GM10266 (cell line): Measurements from ENCODE around the gene RNF214.

ENCODE experiments used
- DNase-seq: peaks from one replicate; pipeline ENCODE4 v3.0.0; 2012; ENCODE audit errors: extremely low spot score
- TF ChIP-seq, protein P1 (sequence below): IDR thresholded peaks from 2 replicates; pipeline ENCODE4 v1.5.1; 2012; ENCODE audit warnings: mild to moderate bottlenecking, low read depth; ENCODE audit not compliant: control insufficient read depth, insufficient read depth; ENCODE audit errors: missing control alignments

Gene RNF214

DNA sequence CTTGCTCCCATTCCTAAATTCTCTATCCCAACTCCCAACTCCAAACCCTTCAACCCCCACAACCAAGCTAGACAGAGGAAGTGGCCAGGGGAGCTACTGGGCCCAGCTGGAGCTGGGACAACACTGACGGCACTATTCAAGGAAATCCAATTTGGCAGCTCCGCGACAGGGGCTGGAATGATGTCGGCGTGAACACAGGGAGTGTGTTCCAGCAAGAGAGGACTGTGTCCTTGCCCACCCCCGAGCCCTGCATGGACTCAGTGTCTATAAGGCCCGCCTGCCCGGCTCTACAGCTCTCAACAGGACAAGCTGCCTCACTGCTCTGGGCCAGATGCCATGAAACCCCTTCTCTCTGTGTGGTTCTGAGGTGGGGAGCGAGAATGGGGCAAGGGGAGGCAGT, 11.9 kb upstream of the RNF214 start:
- TF ChIP-seq, protein P1, sequence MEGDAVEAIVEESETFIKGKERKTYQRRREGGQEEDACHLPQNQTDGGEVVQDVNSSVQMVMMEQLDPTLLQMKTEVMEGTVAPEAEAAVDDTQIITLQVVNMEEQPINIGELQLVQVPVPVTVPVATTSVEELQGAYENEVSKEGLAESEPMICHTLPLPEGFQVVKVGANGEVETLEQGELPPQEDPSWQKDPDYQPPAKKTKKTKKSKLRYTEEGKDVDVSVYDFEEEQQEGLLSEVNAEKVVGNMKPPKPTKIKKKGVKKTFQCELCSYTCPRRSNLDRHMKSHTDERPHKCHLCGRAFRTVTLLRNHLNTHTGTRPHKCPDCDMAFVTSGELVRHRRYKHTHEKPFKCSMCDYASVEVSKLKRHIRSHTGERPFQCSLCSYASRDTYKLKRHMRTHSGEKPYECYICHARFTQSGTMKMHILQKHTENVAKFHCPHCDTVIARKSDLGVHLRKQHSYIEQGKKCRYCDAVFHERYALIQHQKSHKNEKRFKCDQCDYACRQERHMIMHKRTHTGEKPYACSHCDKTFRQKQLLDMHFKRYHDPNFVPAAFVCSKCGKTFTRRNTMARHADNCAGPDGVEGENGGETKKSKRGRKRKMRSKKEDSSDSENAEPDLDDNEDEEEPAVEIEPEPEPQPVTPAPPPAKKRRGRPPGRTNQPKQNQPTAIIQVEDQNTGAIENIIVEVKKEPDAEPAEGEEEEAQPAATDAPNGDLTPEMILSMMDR: no peak
- no peak for DNase-seq

DNA sequence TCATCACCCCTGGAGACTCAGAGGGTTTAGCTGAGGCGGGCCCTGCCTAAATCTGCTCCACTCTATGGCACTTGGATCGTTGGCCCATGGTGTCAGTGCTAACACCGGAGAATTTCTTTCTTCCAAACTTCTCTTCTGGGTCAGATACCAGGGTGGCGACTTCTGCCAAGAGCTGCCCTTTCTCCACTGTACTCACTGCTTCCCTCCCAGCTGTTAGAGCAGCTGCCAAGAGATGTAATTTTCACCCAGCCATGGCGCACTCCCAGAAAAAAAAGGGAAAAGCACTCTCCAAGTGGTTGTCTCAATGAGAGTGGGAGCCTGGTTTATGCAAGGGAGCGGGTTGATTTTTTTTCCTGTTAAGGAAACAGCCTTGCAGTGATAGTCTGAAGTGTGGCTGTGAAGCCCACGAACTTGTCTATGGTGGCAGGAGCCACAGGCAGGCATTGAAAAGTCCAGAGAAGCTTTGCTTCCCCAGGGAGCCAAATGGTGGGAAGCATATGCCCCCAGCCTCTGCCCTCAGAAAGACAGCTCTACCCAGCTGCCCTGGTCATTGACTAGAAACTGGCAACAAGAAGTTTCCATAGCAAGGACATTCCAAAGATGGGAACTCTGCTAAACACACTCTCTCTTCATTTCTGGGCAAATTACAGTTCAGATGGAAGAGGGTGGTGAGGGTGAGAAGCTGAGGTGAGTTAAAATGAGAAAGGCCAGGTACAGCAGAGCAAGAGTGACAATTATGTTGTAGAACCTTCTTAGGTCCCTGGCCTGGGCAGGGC, 11.3 kb upstream of the RNF214 start:
- no peak for DNase-seq
- TF ChIP-seq, protein P1: no peak

DNA sequence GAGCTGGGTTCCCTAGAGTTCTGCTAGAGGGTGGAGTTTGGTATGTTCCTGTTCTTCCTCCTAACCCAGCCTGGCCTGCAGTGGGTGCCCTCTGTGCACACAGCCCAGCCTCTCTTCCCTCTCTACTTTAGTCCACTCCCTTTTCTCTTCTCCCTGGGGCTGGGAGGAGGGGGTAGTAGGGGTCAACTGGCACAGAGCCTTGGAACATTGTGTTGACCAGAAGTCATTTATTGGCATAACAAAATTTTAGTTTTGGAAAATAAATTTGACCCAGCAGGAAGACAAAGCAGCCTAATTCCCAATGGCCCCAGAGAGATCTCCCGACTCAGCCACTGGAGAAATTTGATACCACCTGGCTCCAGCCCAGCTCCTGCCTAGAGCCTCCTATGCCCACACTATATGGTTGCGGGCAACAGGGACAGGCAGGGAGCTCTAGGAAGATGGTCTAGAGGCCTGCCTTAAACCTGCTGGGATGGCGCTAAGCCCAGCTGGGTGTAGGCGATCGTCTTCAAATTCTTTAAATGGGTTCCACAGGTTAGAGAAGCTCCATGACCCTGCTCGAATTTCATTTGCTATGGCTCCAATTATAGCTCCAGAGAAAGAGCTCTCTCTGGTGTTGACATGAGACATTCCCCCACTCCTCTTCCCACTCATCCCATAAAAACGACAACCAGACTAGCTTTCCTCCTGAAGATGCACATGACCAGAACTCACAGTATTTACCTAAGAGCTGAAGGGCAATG, 10.5 kb upstream of the RNF214 start:
- DNase-seq: no peak

DNA sequence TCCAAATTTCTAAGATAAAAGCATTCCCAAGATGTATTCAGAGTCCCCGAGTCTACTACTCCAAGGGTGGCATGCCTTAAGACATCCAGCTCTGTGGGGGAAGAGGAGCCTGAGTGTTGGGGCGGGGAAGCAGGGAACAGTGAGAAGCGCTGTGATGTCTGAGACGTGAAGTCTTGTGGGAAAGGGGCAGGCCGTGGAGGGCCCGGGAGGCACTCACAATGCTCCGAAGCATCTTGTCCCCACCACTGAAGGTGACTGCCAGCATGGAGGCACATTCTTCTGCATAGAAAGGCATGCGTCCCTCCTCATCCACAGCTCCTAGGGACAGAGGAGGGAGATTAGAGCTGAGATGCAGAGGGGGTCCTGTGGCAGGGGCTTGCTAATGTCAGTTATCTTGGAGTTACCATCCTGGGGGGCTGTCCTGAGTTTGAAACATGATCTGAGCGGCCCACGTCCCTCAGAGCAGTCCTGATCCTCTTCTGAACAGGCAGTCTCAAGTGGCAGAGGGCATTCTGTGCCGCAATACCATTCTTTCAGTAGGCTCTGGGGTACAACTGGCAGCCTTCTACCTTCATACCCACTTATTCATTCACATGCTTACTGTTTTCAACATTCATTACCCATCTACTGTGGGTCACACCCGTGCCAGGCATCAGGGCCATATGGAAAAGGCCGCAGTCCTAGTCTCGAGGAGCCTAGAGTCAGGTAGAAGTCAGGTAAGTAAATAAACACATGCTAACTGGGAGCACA, 9.3 kb upstream of the RNF214 start:
- no peak for DNase-seq
- TF ChIP-seq, protein P1: no peak

More for the DNA sequence above, 10.5 kb upstream of the RNF214 start:
- TF ChIP-seq, protein P1: no peak

DNA sequence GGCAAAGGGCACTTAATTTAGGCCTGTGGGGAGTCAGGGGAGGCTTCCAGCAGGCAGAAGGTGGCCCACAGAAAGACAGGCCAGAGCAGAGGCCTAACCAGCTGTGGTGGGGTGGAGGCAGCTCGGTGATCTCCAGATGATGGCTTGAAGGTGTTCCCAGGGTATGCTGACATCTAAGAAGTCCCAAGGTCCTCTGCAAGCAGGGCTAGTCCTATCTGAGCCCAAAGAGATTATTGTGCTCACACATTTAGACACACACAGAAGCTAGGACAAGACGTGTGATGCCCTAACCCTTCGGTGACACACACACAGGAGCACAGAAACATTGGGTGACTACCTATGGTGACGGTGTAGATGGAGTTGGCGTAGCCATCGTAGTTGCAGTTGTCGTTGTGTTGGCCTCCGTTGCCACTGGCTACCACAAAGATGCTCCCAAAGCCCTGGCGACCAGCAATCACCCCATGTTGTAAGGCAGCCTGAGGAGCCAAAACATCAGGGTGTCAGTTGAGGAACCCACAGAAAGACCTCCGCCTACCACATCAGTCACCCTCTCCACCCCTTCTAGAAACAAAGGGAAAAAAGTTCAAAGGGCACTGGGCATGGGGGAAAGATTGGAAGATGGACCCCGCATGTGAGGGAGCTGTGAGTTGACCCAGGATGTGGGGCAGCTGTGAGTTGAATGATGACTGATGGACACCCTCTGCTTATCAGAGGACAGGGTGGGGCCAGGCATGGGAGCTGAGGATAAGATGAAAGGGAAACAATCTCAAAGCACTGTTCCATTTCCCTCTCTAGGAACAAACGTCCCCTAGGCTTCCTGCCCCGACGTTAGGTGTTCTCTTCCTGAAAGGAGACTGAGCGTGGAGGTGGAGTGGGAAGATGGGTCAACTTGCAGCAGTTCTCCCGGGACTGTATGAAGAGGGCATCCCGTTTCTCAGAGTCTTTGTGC, 8.5 kb upstream of the RNF214 start:
- TF ChIP-seq, protein P1: no peak
- DNase-seq: no peak

DNA sequence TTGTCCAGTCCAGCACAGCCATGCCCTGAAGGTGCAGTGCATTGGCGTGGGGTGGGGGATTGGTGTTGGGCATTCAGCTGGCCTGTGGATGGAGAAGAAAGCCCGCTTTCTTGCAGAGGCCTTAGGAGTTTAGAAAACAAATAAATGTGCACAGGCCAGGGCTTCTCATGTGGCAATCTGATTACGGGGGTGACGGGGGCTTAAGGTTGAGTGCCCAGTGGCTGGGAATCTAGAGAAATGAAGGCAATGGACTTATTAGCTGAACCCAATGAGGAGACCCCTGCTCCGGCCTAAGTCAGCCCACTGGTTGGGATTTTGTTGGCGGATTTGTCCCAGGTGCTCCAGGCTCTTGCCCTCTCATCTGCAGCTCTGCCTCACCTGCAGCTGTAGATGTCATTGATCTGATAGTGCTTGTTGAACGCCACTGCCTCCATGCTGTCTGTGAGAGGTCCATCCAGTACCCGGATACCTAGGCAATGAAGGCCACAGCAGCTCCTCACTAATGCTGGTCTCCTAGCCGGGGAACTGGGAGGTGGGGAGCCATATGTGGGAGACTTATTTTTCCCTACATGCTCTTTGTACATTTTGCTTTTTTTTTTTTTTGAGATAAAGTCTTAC, 6.8 kb upstream of the RNF214 start:
- TF ChIP-seq, protein P1: no peak

More for the DNA sequence above, 6.8 kb upstream of the RNF214 start:
- DNase-seq: no peak
